GM19463 (cell line): ENCODE results near the gene SURF6.
"Not testable (repeated sequence)": the region's sequence is repeated elsewhere in the genome, so short reads cannot be mapped to it uniquely, and the experiment has no call there.

Source experiments
- ATAC-seq: cut with Tn5 transposase; IDR thresholded peaks from one replicate; pipeline ENCODE4 v1.9.1; 2021; ENCODE audit warnings: mild to moderate bottlenecking, moderate library complexity; ENCODE audit not compliant: unreplicated experiment

The SURF6 gene

DNA sequence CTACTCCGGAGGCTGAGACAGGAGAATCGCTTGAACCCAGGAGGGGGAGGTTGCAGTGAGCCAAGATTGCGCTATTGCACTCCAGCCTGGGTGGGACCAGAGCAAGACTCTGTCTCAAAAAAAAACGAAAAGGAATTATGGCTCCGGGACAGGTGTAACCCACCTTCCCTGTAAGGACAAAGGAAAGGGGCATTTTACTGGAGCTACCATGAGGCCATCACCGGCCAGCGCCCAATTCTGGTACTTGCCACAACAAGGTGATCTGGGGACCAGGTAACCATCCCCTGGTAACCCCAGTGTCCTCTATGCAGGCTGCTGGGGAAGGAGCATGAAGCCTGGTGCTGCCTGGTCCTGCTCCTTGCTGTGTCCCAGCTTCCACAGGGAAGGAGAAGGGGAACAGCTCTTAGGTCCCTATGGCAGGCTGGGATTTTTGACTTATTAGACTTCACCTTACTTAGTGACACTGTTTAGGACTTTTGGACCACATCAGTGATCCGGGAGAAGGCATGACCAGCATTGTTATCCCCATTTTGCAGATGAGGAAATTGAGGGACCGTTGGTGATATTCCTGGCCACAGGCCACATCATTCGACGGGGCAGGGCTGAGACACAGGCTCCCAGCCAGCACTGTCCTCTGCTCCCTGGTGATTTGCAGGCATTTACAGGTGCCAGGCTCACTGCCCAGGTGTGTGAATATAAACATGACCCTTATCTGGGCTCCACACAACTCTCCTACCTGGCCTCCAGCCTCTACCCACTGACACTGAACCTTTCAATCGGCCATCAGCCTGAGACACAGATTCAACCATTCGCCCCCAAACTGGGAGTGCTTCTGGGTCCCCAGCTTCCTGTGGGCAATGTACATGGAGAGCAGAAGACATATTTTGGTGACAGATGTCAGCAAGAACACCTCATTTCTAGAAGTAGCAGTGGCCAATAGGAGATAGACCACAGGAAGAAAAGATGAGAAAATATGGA is 34.4 kb downstream of the SURF6 start:
- no peak for ATAC-seq

DNA sequence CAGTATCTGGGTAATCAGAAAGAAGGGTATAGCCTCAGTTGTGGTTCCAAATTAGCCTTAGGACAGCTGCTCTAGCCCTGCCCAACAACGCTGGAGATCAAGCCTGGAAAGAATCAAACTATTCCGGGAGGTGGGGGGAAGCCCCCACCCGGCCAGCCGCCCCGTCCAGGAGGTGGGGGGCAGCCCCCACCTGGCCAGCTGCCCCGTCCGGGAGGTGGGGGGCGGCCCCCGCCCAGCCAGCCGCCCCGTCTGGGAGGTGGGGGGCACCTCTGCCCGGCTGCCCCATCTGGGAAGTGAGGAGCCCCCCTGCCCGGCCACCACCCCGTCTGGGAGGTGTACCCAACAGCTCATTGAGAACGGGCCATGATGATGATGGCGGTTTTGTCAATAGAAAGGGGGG is 36.0 kb downstream of the SURF6 start:
- not testable (repeated sequence) for ATAC-seq

DNA sequence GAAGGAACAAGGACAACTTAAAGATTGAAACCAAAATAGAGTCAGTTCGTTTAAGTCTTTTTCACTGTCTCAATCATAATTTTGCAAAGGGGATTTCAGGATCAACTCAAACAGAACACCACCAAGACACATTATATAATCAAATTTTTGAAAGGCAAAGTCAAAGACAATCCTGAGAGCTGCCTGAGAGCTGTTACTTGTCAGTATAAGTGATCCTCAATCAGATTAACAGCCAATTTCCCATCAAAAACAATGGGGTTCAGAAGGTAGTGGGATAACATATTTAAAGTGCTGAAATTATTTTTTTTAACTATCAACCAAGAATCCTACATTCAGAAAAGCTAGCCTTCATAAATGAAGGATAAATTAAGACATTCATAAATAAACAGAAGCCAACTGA is 41.7 kb downstream of the SURF6 start:
- no peak for ATAC-seq

DNA sequence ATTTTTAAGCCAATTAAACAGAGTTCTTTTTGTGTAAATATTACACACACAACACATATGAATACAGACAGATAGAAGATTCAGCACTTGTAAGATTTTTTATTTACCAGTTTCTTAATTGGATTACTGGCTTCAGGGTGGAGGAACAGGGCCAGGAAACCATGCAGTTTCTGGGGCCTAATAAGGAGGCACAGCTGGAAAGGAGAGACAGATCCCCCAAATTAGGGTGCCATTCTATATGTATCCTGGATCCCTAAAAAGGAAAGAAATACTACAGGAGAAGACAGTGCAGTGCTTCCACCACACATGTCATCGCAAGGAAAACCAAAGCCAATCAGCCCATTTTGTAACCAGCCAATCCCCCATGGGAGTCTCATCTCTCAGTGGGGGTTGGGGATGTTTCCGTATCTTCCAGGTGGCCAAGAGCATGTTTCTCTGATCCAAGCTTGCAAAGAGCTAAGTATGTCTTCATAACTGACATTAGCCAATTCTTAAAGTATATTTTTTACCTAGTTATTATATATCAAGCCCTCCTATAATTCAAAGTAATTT is 45.2 kb downstream of the SURF6 start:
- no peak for ATAC-seq

DNA sequence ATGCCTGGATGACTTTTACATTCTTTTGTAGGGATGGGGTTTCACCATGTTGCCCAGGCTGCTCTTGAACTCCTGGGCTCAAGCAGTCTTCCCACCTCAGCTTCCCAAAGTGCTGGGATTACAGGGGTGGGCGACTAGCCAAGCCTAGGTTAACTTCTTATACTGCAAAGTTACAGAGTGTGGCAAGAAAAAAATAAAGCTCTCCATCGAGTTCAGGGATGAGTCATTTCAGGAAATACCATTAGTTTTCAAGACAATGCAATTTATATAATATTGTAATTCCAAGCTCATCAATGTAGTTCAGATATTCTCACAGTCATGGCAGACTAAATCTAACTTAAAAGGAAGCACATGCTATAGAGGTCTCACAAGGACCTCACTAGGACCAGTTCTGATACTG is 49.5 kb downstream of the SURF6 start:
- no peak for ATAC-seq

DNA sequence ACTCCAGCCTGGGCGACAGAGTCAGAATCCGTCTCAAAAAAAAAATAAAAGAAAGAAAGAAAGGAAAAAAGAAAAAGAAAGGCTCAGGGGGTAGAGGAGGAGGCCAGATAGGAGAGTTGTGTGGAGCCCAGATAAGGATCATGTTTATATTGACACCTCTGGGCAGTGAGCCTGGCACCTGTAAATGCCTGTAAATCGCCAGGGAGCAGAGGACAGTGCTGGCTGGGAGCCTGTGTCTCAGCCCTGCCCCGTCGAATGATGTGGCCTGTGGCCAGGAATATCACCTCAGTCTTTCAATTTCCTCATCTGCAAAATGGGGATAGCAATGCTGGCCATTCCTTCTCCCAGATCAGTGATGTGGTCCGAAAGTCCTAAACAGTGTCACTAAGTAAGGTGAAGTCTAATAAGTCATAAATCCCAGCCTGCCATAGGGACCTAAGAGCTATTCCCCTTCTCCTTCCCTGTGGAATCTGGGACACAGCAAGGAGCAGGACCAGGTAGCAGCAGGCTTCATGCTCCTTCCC is 50.7 kb downstream of the SURF6 start:
- ATAC-seq, result no peak

DNA sequence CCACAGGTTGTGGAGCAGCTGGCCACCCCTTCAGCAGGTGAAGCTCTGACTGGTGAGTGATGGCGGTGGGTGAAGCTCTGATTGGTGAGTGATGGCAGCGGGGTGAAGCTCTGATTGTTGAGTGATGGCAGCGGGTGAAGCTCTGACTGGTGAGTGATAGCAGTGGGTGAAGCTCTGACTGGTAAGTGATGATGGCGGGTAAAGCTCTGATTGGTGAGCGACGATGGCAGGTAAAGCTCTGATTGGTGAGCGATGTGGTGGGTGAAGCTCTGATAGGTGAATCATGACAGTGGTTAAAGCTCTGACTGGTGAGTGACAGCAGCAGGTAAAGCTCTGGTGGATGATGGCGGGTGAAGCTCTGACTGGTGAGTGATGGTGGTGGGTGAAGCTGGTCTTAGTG is 51.6 kb downstream of the SURF6 start:
- no peak for ATAC-seq

DNA sequence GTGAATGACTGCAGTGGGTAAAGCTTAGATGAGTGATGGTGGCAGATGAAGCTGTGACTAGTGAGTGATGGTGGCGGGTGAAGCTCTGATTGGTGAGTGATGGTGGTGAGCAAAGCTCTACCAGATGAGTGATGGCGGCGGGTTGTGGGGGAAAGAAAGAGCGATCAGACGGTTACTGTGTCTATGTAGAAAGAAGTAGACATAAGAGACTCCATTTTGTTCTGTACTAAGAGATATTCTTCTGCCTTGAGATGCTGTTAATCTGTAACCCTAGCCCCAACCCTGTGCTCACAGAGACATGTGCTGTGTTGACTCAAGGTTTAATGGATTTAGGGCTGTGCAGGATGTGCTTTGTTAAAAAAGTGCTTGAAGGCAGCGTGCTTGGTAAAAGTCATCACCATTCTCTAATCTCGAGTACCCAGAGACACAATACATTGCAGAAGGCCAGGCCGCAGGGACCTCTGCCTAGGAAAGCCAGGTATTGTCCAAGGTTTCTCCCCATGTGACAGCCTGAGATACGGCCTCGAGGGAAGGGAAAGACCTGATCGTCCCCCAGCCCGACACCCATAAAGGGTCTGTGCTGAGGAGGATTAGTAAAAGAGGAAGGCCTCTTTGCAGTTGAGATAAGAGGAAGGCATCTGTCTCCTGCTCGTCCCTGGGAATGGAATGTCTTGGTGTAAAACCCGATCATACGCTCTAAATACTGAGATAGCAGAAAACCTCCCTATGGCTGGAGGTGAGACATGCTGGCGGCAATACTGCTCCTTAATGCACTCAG is 52.5 kb downstream of the SURF6 start:
- ATAC-seq, result not testable (repeated sequence)

DNA sequence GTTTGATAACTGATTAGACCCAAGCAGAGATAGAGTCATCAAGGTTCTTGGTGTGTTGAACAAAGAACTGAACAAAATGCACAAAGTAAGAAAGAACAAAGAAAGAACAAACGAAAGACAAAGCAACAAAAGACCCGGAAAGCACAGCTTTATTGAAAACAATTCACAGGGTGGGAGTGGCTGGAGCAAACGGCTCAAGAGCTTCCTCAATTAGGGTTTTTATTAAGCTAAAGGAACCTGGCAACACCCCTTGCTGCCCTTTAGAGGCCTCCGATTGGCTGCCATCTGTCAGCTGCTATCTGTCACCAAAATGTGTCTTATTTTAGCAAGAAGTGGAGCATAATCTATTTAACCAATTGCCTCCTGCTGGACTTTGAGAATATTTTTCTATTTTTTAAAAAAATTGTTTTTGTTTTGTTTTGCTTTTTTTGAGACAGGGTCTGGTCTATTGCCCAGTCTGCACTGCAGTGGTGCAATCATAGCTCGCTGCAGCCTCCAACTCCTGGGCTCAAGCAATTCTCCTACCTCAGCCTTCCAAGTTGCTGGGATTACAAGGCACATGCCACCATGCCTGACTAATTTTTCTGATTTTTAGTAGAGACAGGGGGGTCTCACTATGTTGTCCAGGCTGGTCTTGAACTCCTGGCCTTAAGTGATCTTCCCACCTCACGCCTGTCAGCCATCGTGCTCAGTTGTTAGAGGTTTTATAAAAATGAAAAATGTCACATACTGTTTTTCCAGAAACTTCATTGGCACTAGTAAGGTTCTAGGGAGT is 53.3 kb downstream of the SURF6 start:
- no peak for ATAC-seq

DNA sequence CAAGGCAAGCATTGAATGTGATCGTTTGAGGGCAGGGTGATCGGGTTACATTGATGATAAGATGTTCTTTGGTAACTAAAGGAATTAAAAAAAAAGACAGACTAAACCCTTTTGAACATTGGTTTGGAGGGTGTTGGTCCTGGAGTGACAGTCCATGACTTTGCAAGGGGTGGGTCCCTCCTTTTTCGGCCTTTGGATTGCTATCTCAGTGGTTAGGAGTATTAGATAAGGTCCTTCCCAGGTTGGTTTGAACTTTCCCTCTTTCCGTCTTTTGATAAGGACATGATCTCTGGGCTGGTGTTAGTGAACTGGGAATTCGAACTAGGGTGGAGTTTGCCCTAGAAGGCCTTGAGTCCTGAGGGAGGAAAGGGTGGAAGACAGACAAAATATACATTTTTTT is 55.6 kb downstream of the SURF6 start:
- no peak for ATAC-seq
